H1 (cell line): ENCODE results near the gene IL17RA. TPM values are rescaled to one million over a fixed set of nuclear protein-coding genes. Genes with fewer than 3 reads are reported as not detected.
A peak's percentile ranks its signal among the peaks of the same experiment; 100 is the strongest.

ENCODE experiments used
- CTCF ChIA-PET: fragments of 300-600 bp; sonication (Branson Sonifier 250); formaldehyde crosslinking; loops from one replicate; lab custom pipeline; 2021; ENCODE audit not compliant: partially characterized antibody; lab: Charles Lee
- POLR2A ChIA-PET: fragments of 300-600 bp; sonication (Branson Sonifier 250); formaldehyde crosslinking; loops from one replicate; lab custom pipeline; 2021; ENCODE audit warnings: inconsistent platforms; ENCODE audit not compliant: partially characterized antibody; lab: Charles Lee
- DNase-seq, 2 experiments: peaks; one replicate each; pipeline versions ENCODE4 v3.0.0 to v3.0.0-alpha.2; 2010 to 2022; ENCODE audit warnings: low spot score in 2 of 2, low read depth in 1 of 2, mixed read lengths in 1 of 2
- FAIRE-seq: peaks from 2 replicates; lab custom pipeline; 2011; peaks lifted over from hg19 to GRCh38; lab: Jason Lieb, UNC
- H2AFZ ChIP-seq: 2 replicates; pipeline ENCODE4 v1.8.1; 2012; ENCODE audit warnings: low read length, inconsistent platforms
- H2AK5ac ChIP-seq: 2 replicates; pipeline ENCODE4 v1.6.1; 2013; ENCODE audit warnings: low read depth, low read length
- H2BK120ac ChIP-seq: replicated peaks from 2 replicates; pipeline ENCODE3; 2013; ENCODE audit warnings: low read depth, low read length, inconsistent platforms
- H2BK12ac ChIP-seq: 2 replicates; pipeline ENCODE4 v1.6.1; 2013; ENCODE audit warnings: low read depth, low read length
- H2BK15ac ChIP-seq: 2 replicates; pipeline ENCODE4 v1.6.1; 2013; ENCODE audit warnings: low read length
- H2BK20ac ChIP-seq: 2 replicates; pipeline ENCODE4 v1.6.1; 2013; ENCODE audit warnings: low read length
- H2BK5ac ChIP-seq: 2 replicates; pipeline ENCODE4 v1.6.1; 2013; ENCODE audit warnings: low read depth, low read length
- H3K14ac ChIP-seq: 2 replicates; pipeline ENCODE4 v1.6.1; 2013; ENCODE audit warnings: inconsistent platforms; ENCODE audit not compliant: insufficient read length
- H3K18ac ChIP-seq: 2 replicates; pipeline ENCODE4 v1.6.1; 2013; ENCODE audit warnings: low read length; ENCODE audit errors: extremely low read depth
- H3K23ac ChIP-seq: 2 replicates; pipeline ENCODE4 v1.6.1; 2013; ENCODE audit warnings: inconsistent platforms; ENCODE audit not compliant: insufficient read length
- H3K23me2 ChIP-seq: 2 replicates; pipeline ENCODE4 v1.6.1; 2013; ENCODE audit warnings: low read depth, low read length
- H3K27ac ChIP-seq: 2 replicates; pipeline ENCODE4 v1.6.1; 2011; ENCODE audit warnings: low read depth, low read length, inconsistent platforms
- H3K27me3 ChIP-seq, 4 experiments: replicated peaks in 1 of 4; 1 replicate in 1 of 4; 2 replicates in 3 of 4; pipeline versions ENCODE4 v1.6.1 to v1.8.1; 2011 to 2013; ENCODE audit warnings: low read length in 3 of 4, mild to moderate bottlenecking in 3 of 4, inconsistent platforms in 2 of 4, mixed read lengths in 2 of 4, moderate library complexity in 1 of 4; ENCODE audit not compliant: control insufficient read depth in 3 of 4, insufficient read depth in 3 of 4; ENCODE audit errors: extremely low read depth in 1 of 4
- H3K36me3 ChIP-seq, 4 experiments: 2 replicates each; pipeline versions ENCODE4 v1.6.1 to v1.8.1; 2011 to 2013; ENCODE audit warnings: mild to moderate bottlenecking in 4 of 4, low read length in 3 of 4, moderate library complexity in 2 of 4, control low read depth in 1 of 4, inconsistent platforms in 1 of 4; ENCODE audit not compliant: insufficient read depth in 4 of 4, control insufficient read depth in 2 of 4
- H3K4ac ChIP-seq: replicated peaks from 2 replicates; pipeline ENCODE3; 2013; ENCODE audit warnings: low read length, low read depth, mixed read lengths, inconsistent platforms; ENCODE audit not compliant: insufficient read length
- H3K4me1 ChIP-seq, 4 experiments: replicated peaks in 1 of 4; 1 replicate in 1 of 4; 2 replicates in 3 of 4; pipeline versions ENCODE4 v1.6.1 to v1.8.1; 2011 to 2013; ENCODE audit warnings: low read length in 3 of 4, inconsistent platforms in 2 of 4, mixed read lengths in 1 of 4; ENCODE audit not compliant: insufficient read depth in 4 of 4, control insufficient read depth in 3 of 4
- H3K4me2 ChIP-seq, 2 experiments: 2 replicates each; pipeline versions ENCODE4 v1.6.1 to v1.8.1; 2011 to 2013; ENCODE audit warnings: low read depth in 2 of 2, low read length in 2 of 2, control low read depth in 1 of 2, inconsistent platforms in 1 of 2, mild to moderate bottlenecking in 1 of 2; ENCODE audit not compliant: insufficient read depth in 1 of 2
- H3K4me3 ChIP-seq, 4 experiments: fragments of 200-600, 300-600 bp in 1 of 4; sonication (generic), shearing (Covaris generic), sonication (Bioruptor Twin) in 1 of 4; 2 replicates each; pipeline versions ENCODE4 v1.5.1 to v1.8.1; 2011 to 2016; ENCODE audit warnings: low read length in 4 of 4, low read depth in 3 of 4, control low read depth in 2 of 4, inconsistent platforms in 2 of 4, mild to moderate bottlenecking in 2 of 4, mixed read lengths in 1 of 4, moderate library complexity in 1 of 4; ENCODE audit not compliant: insufficient read depth in 2 of 4; ENCODE audit errors: extremely low read depth in 1 of 4
- H3K56ac ChIP-seq: replicated peaks from 2 replicates; pipeline ENCODE3; 2013; ENCODE audit warnings: low read depth, mild to moderate bottlenecking, mixed read lengths, low read length, inconsistent platforms; ENCODE audit not compliant: insufficient read length
- H3K79me1 ChIP-seq: 2 replicates; pipeline ENCODE4 v1.6.1; 2013; ENCODE audit warnings: low read depth, low read length, control low read depth
- H3K79me2 ChIP-seq, 2 experiments: 2 replicates each; pipeline versions ENCODE4 v1.6.1 to v1.8.1; 2012 to 2013; ENCODE audit warnings: low read length in 2 of 2, mild to moderate bottlenecking in 2 of 2, inconsistent platforms in 1 of 2; ENCODE audit not compliant: insufficient read depth in 2 of 2, control insufficient read depth in 1 of 2
- H3K9ac ChIP-seq, 4 experiments: replicated peaks in 1 of 4; 1 replicate in 1 of 4; 2 replicates in 3 of 4; pipeline versions ENCODE4 v1.6.1 to v1.8.1; 2011 to 2013; ENCODE audit warnings: low read depth in 3 of 4, low read length in 3 of 4, control low read depth in 2 of 4, mild to moderate bottlenecking in 2 of 4, moderate library complexity in 2 of 4, inconsistent platforms in 1 of 4; ENCODE audit errors: extremely low read depth in 1 of 4
- H3K9me3 ChIP-seq, 2 experiments: 2 replicates each; pipeline versions ENCODE4 v1.6.1 to v1.8.1; 2012 to 2013; ENCODE audit warnings: mild to moderate bottlenecking in 2 of 2, moderate library complexity in 2 of 2, control low read depth in 1 of 2, inconsistent platforms in 1 of 2, low read depth in 1 of 2, low read length in 1 of 2, mixed read lengths in 1 of 2; ENCODE audit not compliant: insufficient read depth in 2 of 2
- H4K20me1 ChIP-seq, 2 experiments: replicated peaks in 1 of 2; 2 replicates each; pipeline versions ENCODE3 to v1.8.1; 2011 to 2013; ENCODE audit warnings: inconsistent platforms in 2 of 2, low read length in 2 of 2, mild to moderate bottlenecking in 1 of 2; ENCODE audit not compliant: insufficient read depth in 2 of 2, control insufficient read depth in 1 of 2
- H4K5ac ChIP-seq: 2 replicates; pipeline ENCODE4 v1.6.1; 2013; ENCODE audit warnings: low read length, low read depth, mixed read lengths, inconsistent platforms; ENCODE audit not compliant: insufficient read length
- H4K8ac ChIP-seq: 2 replicates; pipeline ENCODE4 v1.8.0; 2013; ENCODE audit warnings: mild to moderate bottlenecking, moderate library complexity, low read length, inconsistent platforms; ENCODE audit not compliant: insufficient read depth; ENCODE audit errors: extremely low read depth
- H4K91ac ChIP-seq: replicated peaks from 2 replicates; pipeline ENCODE3; 2013; ENCODE audit warnings: low read length, mixed read lengths, inconsistent platforms; ENCODE audit not compliant: insufficient read length
- CTCF ChIP-seq, 3 experiments: IDR thresholded peaks; 1 replicate in 2 of 3; 2 replicates in 1 of 3; pipeline versions ENCODE4 v1.5.1 to v1.6.1; 2011; ENCODE audit warnings: low read length in 3 of 3, mild to moderate bottlenecking in 3 of 3, inconsistent platforms in 2 of 3, low read depth in 1 of 3, moderate library complexity in 1 of 3; ENCODE audit not compliant: insufficient read depth in 1 of 3; ENCODE audit errors: control extremely low read depth in 1 of 3
- RAD21 ChIP-seq, 2 experiments: IDR thresholded peaks in 1 of 2; conservative IDR thresholded peaks in 1 of 2; 2 replicates each; pipeline ENCODE4 v1.6.1; 2011; ENCODE audit warnings: low read depth in 2 of 2, low read length in 2 of 2, improper control_type of control experiment in 1 of 2, inconsistent platforms in 1 of 2, mild to moderate bottlenecking in 1 of 2, moderate library complexity in 1 of 2
- RFX5 ChIP-seq: IDR thresholded peaks from 2 replicates; pipeline ENCODE4 v1.6.1; 2011; ENCODE audit warnings: low read depth, low read length, improper control_type of control experiment, borderline replicate concordance
- RXRA ChIP-seq: IDR thresholded peaks from 2 replicates; pipeline ENCODE4 v1.6.1; 2011; ENCODE audit warnings: low read depth, mild to moderate bottlenecking, low read length, moderate library complexity; ENCODE audit not compliant: insufficient read depth
- TAF7 ChIP-seq: optimal IDR thresholded peaks from 2 replicates; pipeline ENCODE3; 2011; ENCODE audit warnings: low read depth, mild to moderate bottlenecking, inconsistent platforms, low read length, moderate library complexity, borderline replicate concordance
- WGBS, 2 experiments: shearing (Covaris generic) in 1 of 2; methylation state at CpG; one replicate each; pipeline versions ENCODE4 v1.1.6 to v1.1.7; 2013 to 2015; ENCODE audit warnings: low lambda C conversion rate in 2 of 2, mixed read lengths in 2 of 2, inconsistent platforms in 1 of 2, low coverage in 1 of 2, missing lambda C conversion rate in 1 of 2; ENCODE audit not compliant: insufficient replicate concordance in 2 of 2, insufficient coverage in 1 of 2, insufficient read length in 1 of 2; ENCODE audit errors: extremely low coverage in 1 of 2, missing lambda C conversion rate in 1 of 2; 5-methylcytosine and 5-hydroxymethylcytosine counted together
- polyA plus RNA-seq, 7 experiments: library from polyadenylated mRNA; depleted of rRNA in 3 of 7; stranded (reverse) in 5 of 7; unstranded in 2 of 7; fragments of >200 nt in 5 of 7; fragments of 200-250 nt in 2 of 7; gene quantifications; 1 replicate in 5 of 7; 2 replicates in 1 of 7; 4 replicates in 1 of 7; pipeline versions ENCODE4 v1.2.1 to v1.2.3, GENCODE V29; 2011 to 2013; ENCODE audit warnings: missing spikeins in 2 of 7, mixed read lengths in 2 of 7
- total RNA-seq: library from RNA; stranded (reverse); fragmentation: NEBNext Ultra II Directional; extraction: Animal tissue kit (Norgen Biotek cat#: 25700); gene quantifications from 2 replicates; pipeline ENCODE4 v1.2.1, GENCODE V29; 2021

Gene IL17RA
- total and polyA plus RNA-seq, 2 of the 8 experiments (the other 6 are each of a cell fraction or from before 2014, with no cell fraction given) = 5.6 to 9.9 TPM

GRCh38 chr22:17057959-17058814 lies 26.6 kb upstream of the IL17RA start:
- FAIRE-seq (peak; percentile 98), DNase-seq (peak; percentile 36 to 84)
- no peak overlapping the region for H3K18ac ChIP-seq
- H4K20me1 ChIP-seq = no peaks in the 10 kb centered on the region
- H3K36me3 ChIP-seq = no peaks in the 10 kb centered on the region
- no peak overlapping the region for H3K9ac ChIP-seq
- H3K9me3 ChIP-seq = no peaks in the 10 kb centered on the region
- no peaks in the 10 kb centered on the region for H3K23me2 ChIP-seq
- CTCF ChIA-PET = interaction anchor here (0.6 to 2.9 kb wide), 27 partner anchors 8 to 1104 kb away, joined by 3 to 40 read pairs (median 5); partner anchors contain the start of gene PEX26
- no peak overlapping the region for H4K5ac ChIP-seq
- H3K79me1 ChIP-seq = no peaks in the 10 kb centered on the region
- no peaks in the 10 kb centered on the region for H3K4me1 ChIP-seq
- no peak overlapping the region for H2AFZ ChIP-seq
- no peak overlapping the region for H2BK5ac ChIP-seq
- H3K56ac ChIP-seq = no peak overlapping the region
- no peak overlapping the region for H3K23ac ChIP-seq
- TF ChIP-seq TAF7 (no peak), RAD21 (IDR thresholded peaks at IDR 0.05 in 1 of 2, conservative IDR thresholded peaks at IDR 0.05 in 1 of 2; ENCODE audit: low read depth in 2 of 2, low read length in 2 of 2) (peak; percentile 83 to 88), RXRA (no peak), CTCF (IDR thresholded peaks at IDR 0.05; ENCODE audit: control extremely low read depth in 1 of 3, insufficient read depth in 1 of 3, low read depth in 1 of 3, low read length in 3 of 3) (peak; percentile 84 to 97 (median 96)), RFX5 (no peak)
- no peak overlapping the region for H2AK5ac ChIP-seq
- 24% methylated on average over 10 of the region's 11 CpGs; no CpG with 5 or more reads in 1 of the 2 experiments for WGBS, 2 experiments
- no peak overlapping the region for H2BK15ac ChIP-seq
- H4K91ac ChIP-seq = no peak overlapping the region
- H3K27ac ChIP-seq = no peak overlapping the region
- no peak overlapping the region for H3K4ac ChIP-seq
- H3K27me3 ChIP-seq = peaks cover 0 to 2% (median 0%) of the 10 kb centered on the region in 4 experiments; a peak in 1 of 7 replicates
- POLR2A ChIA-PET = no interaction called here
- no peaks in the 10 kb centered on the region; a peak in 1 of 4 replicates for H3K79me2 ChIP-seq
- no peak overlapping the region for H3K14ac ChIP-seq
- H2BK12ac ChIP-seq = no peak overlapping the region
- H2BK20ac ChIP-seq = no peak overlapping the region
- no peak overlapping the region for H2BK120ac ChIP-seq
- H3K4me3 ChIP-seq = no peak overlapping the region
- H3K4me2 ChIP-seq = no peak overlapping the region
- H4K8ac ChIP-seq = no peak overlapping the region
